Measurements from ENCODE around the gene ZNF335.

Gene ZNF335

GRCh38 chr20:45971675-45972499 is at the start of gene ZNF335:
TSS of gene ZNF335 (minus strand) at chr20:45972203. CDS start at chr20:45971410, 793 bp downstream.
- DNase-seq, result peak; percentile 94

- no peak for DNase-seq
Measured at GRCh38 chr20:46020555-46020954, 48.6 kb upstream of the ZNF335 start.

GRCh38 chr20:46018611-46019010 is 46.6 kb upstream of the ZNF335 start:
- no peak for DNase-seq

- no peak for DNase-seq
Measured at GRCh38 chr20:46018112-46018511, 46.1 kb upstream of the ZNF335 start.

GRCh38 chr20:46017272-46017671 is 45.3 kb upstream of the ZNF335 start:
- DNase-seq, result no peak

GRCh38 chr20:46014517-46015396 is 42.8 kb upstream of the ZNF335 start:
- DNase-seq, result no peak

GRCh38 chr20:46013829-46014516 is 42.0 kb upstream of the ZNF335 start:
- DNase-seq, result peak; percentile 76

- DNase-seq, result no peak
Measured at GRCh38 chr20:46013322-46013828, 41.4 kb upstream of the ZNF335 start.

GRCh38 chr20:46012921-46013320 is 40.9 kb upstream of the ZNF335 start:
- DNase-seq, result no peak

- peak; percentile 34 for DNase-seq
Measured at GRCh38 chr20:46011631-46012482, 39.9 kb upstream of the ZNF335 start.

GRCh38 chr20:46010491-46011391 is 38.7 kb upstream of the ZNF335 start:
- peak; percentile 56 for DNase-seq

- no peak for DNase-seq
Measured at GRCh38 chr20:46009816-46010215, 37.8 kb upstream of the ZNF335 start.

GRCh38 chr20:46007671-46008070 is 35.7 kb upstream of the ZNF335 start:
- no peak for DNase-seq

- DNase-seq, result no peak
Measured at GRCh38 chr20:46006964-46007363, 35.0 kb upstream of the ZNF335 start.

- DNase-seq, result no peak
Measured at GRCh38 chr20:46006022-46006705, 34.2 kb upstream of the ZNF335 start.

GRCh38 chr20:46004889-46005473 is 33.0 kb upstream of the ZNF335 start:
- DNase-seq, result no peak

- no peak for DNase-seq
Measured at GRCh38 chr20:46004187-46004586, 32.2 kb upstream of the ZNF335 start.

GRCh38 chr20:46002008-46002407 is 30.0 kb upstream of the ZNF335 start:
- no peak for DNase-seq

- no peak for DNase-seq
Measured at GRCh38 chr20:46001498-46001897, 29.5 kb upstream of the ZNF335 start.
